HG02885 (cell line): ENCODE data around the gene FMN2.

Experiments used
- ATAC-seq: cut with Tn5 transposase; IDR thresholded peaks from one replicate; pipeline ENCODE4 v1.9.1; 2021; ENCODE audit warnings: mild to moderate bottlenecking; ENCODE audit not compliant: unreplicated experiment, poor library complexity

FMN2 gene

GRCh38 chr1:240465531-240465940 lies 373.9 kb downstream of the FMN2 start:
- ATAC-seq, result no peak

GRCh38 chr1:240466509-240466908 lies 374.8 kb downstream of the FMN2 start:
- no peak for ATAC-seq

- ATAC-seq, result no peak
These were observed 376.2 kb downstream of the FMN2 start for GRCh38 chr1:240467895-240468294.

GRCh38 chr1:240468656-240469055 lies 377.0 kb downstream of the FMN2 start:
- ATAC-seq, result no peak

- no peak for ATAC-seq
These were observed 382.5 kb downstream of the FMN2 start for GRCh38 chr1:240474133-240474614.

GRCh38 chr1:240475832-240476231 lies 384.1 kb downstream of the FMN2 start:
- no peak for ATAC-seq

- ATAC-seq, result no peak
These were observed 386.9 kb downstream of the FMN2 start for GRCh38 chr1:240478536-240478935.

- no peak for ATAC-seq
These were observed 393.2 kb downstream of the FMN2 start for GRCh38 chr1:240484804-240485443.

- no peak for ATAC-seq
These were observed 394.9 kb downstream of the FMN2 start for GRCh38 chr1:240486611-240487010.

GRCh38 chr1:240487493-240487892 lies 395.8 kb downstream of the FMN2 start:
- no peak for ATAC-seq

GRCh38 chr1:240491156-240491555 lies 399.5 kb downstream of the FMN2 start:
- ATAC-seq, result no peak

- no peak for ATAC-seq
These were observed 400.1 kb downstream of the FMN2 start for GRCh38 chr1:240491796-240492195.

- ATAC-seq, result no peak
These were observed 401.3 kb downstream of the FMN2 start for GRCh38 chr1:240492832-240493440.

- no peak for ATAC-seq
These were observed 403.9 kb downstream of the FMN2 start for GRCh38 chr1:240495601-240496000.

GRCh38 chr1:240496356-240496755 lies 404.7 kb downstream of the FMN2 start:
- ATAC-seq, result no peak

GRCh38 chr1:240496941-240497340 lies 405.3 kb downstream of the FMN2 start:
- ATAC-seq, result no peak

- ATAC-seq, result no peak
These were observed 406.2 kb downstream of the FMN2 start for GRCh38 chr1:240497908-240498307.

GRCh38 chr1:240498335-240498734 lies 406.7 kb downstream of the FMN2 start:
- no peak for ATAC-seq

GRCh38 chr1:240499012-240499411 lies 407.3 kb downstream of the FMN2 start:
- ATAC-seq, result no peak

GRCh38 chr1:240500647-240501046 lies 409.0 kb downstream of the FMN2 start:
- no peak for ATAC-seq

GRCh38 chr1:240501115-240501514 lies 409.4 kb downstream of the FMN2 start:
- ATAC-seq, result no peak

- no peak for ATAC-seq
These were observed 411.4 kb downstream of the FMN2 start for GRCh38 chr1:240503036-240503435.
